GM12878 (cell line): ENCODE data around the gene RBPJ. TPM values are rescaled to one million over a fixed set of nuclear protein-coding genes. Genes with fewer than 3 reads are reported as not detected.

ENCODE experiments used
- ATAC-seq: fragments of 200-7000 bp; cut with Tn5 transposase; 3 replicates; pipeline ENCODE4 v1.9.1; 2020; ENCODE audit warnings: mild to moderate bottlenecking, moderate library complexity
- BruUV-seq: library from RNA; stranded (reverse); fragments of 400-500 nt; replicated peaks from 2 replicates; lab custom pipeline; 2021; lab: Mats Ljungman, UMichigan
- CTCF ChIA-PET: fragments of 300-600 bp; sonication (Branson Sonifier 250); formaldehyde crosslinking; extraction: SDS; loops from one replicate; lab custom pipeline; 2021; ENCODE audit warnings: inconsistent platforms; lab: Yijun Ruan, JAX
- POLR2A ChIA-PET: fragments of 350-600 bp; formaldehyde crosslinking; extraction: SDS; loops from one replicate; lab custom pipeline; 2021; ENCODE audit warnings: inconsistent platforms; lab: Charles Lee
- RAD21 ChIA-PET: fragments of 300-600 bp; sonication (Branson Sonifier 250); formaldehyde crosslinking; loops from one replicate; lab custom pipeline; 2023; ENCODE audit warnings: antibody characterized with exemption; ENCODE audit not compliant: unreplicated experiment; lab: Charles Lee
- SMC1A ChIA-PET: fragments of 300-600 bp; sonication (Branson Sonifier 250); formaldehyde crosslinking; loops from one replicate; lab custom pipeline; 2023; ENCODE audit not compliant: unreplicated experiment, uncharacterized antibody; lab: Charles Lee
- DNase-seq: peaks from one replicate; pipeline ENCODE4 v3.0.0-alpha.2; 2011; ENCODE audit warnings: low read depth, low spot score
- FAIRE-seq: peaks from 3 replicates; lab custom pipeline; 2011; peaks lifted over from hg19 to GRCh38; lab: Jason Lieb, UNC
- H2AFZ ChIP-seq: 2 replicates; pipeline ENCODE4 v1.6.0; 2011; ENCODE audit warnings: low read depth, low read length, control low read depth; ENCODE audit not compliant: control insufficient read depth
- H3K27ac ChIP-seq: 2 replicates; pipeline ENCODE4 v1.5.1; 2011; ENCODE audit warnings: control low read depth; ENCODE audit not compliant: control insufficient read depth, insufficient read depth
- H3K27me3 ChIP-seq, 2 experiments: replicated peaks in 1 of 2; 2 replicates each; pipeline versions ENCODE4 v1.6.0 to v1.6.1; 2011; ENCODE audit warnings: low read length in 1 of 2; ENCODE audit not compliant: control insufficient read depth in 2 of 2, insufficient read depth in 2 of 2
- H3K36me3 ChIP-seq, 2 experiments: 2 replicates each; pipeline ENCODE4 v1.5.1; 2011; ENCODE audit warnings: low read length in 1 of 2; ENCODE audit not compliant: control insufficient read depth in 2 of 2, insufficient read depth in 2 of 2
- H3K4me1 ChIP-seq: 2 replicates; pipeline ENCODE4 v1.6.1; 2011; ENCODE audit warnings: mild to moderate bottlenecking, low read length, moderate library complexity, mixed read lengths; ENCODE audit not compliant: control insufficient read depth, insufficient read depth
- H3K4me2 ChIP-seq: 2 replicates; pipeline ENCODE4 v1.6.0; 2011; ENCODE audit warnings: control low read depth; ENCODE audit not compliant: control insufficient read depth, insufficient read depth
- H3K4me3 ChIP-seq: fragments of 200-600 bp; sonication (generic); 2 replicates; pipeline ENCODE4 v1.5.1; 2016
- H3K79me2 ChIP-seq: 2 replicates; pipeline ENCODE4 v1.6.0; 2011; ENCODE audit warnings: low read length; ENCODE audit not compliant: control insufficient read depth, insufficient read depth
- H3K9ac ChIP-seq: 2 replicates; pipeline ENCODE4 v1.8.0; 2011; ENCODE audit warnings: low read length, control low read depth, mixed read lengths; ENCODE audit not compliant: control insufficient read depth, insufficient read depth
- H3K9me3 ChIP-seq: replicated peaks from 3 replicates; pipeline ENCODE4 v1.5.1; 2011; ENCODE audit warnings: mild to moderate bottlenecking, low read length; ENCODE audit not compliant: control insufficient read depth, insufficient read depth
- H4K20me1 ChIP-seq: 2 replicates; pipeline ENCODE4 v1.6.0; 2011; ENCODE audit not compliant: control insufficient read depth, insufficient read depth
- FOXM1 ChIP-seq: IDR thresholded peaks from 2 replicates; pipeline ENCODE4 v1.6.1; 2012; ENCODE audit warnings: low read depth, mild to moderate bottlenecking, inconsistent platforms, low read length, moderate library complexity
- MTA3 ChIP-seq: IDR thresholded peaks from 2 replicates; pipeline ENCODE4 v1.6.1; 2012; ENCODE audit warnings: low read length, inconsistent platforms, borderline replicate concordance
- WGBS: methylation state at CpG from one replicate; pipeline ENCODE4 v1.1.6; 2016; ENCODE audit warnings: low lambda C conversion rate; ENCODE audit not compliant: insufficient replicate concordance, insufficient coverage; ENCODE audit errors: missing lambda C conversion rate; 5-methylcytosine and 5-hydroxymethylcytosine counted together
- in situ Hi-C: fragments of 300-500 bp; cut with MboI; formaldehyde crosslinking; loops from 9 replicates; pipeline ENCODE4 v1.14.3; 2018; ENCODE audit warnings: mixed read lengths
- intact Hi-C: fragments of 100-400 bp; cut with micrococcal nuclease; formaldehyde crosslinking; loops from one replicate; pipeline ENCODE4 v1.14.2; 2022; ENCODE audit not compliant: unreplicated experiment
- polyA plus RNA-seq, 11 experiments: library from polyadenylated mRNA; depleted of rRNA in 4 of 11; unstranded in 6 of 11; stranded (reverse) in 5 of 11; fragments of >200 nt; fragmentation: Nextera tagmentation in 4 of 11; fragmentation: Illumina TruSeq in 1 of 11; extraction: Ambion mirVana in 4 of 11; extraction: Trizol in 1 of 11; gene quantifications; 1 replicate in 1 of 11; 2 replicates in 10 of 11; pipeline versions ENCODE4 v1.2.1 to v1.2.3, GENCODE V29; 2011 to 2016; ENCODE audit warnings: inconsistent platforms in 2 of 11, missing spikeins in 2 of 11, low read depth in 1 of 11
- total RNA-seq, 4 experiments: library from RNA; depleted of rRNA in 3 of 4; stranded (reverse); fragments of >200 nt in 3 of 4; fragmentation: Illumina TruSeq in 1 of 4; extraction: Trizol in 1 of 4; gene quantifications; 2 replicates each; pipeline versions ENCODE4 v1.2.1 to v1.2.3, GENCODE V29; 2013 to 2021
- TF ChIP-seq, protein P1 (sequence below): fragments of 150-350 bp; IDR thresholded peaks from 2 replicates; pipeline ENCODE4 v1.6.1; 2016; ENCODE audit warnings: low read depth, low read length
- TF ChIP-seq, protein P2 (sequence below): fragments of 450-650 bp; IDR thresholded peaks from 2 replicates; pipeline ENCODE4 v1.6.1; 2017; ENCODE audit warnings: mild to moderate bottlenecking, low read depth, inconsistent platforms; ENCODE audit not compliant: poor library complexity, severe bottlenecking

RBPJ gene
- total and polyA plus RNA-seq, 10 of the 15 experiments (the other 5 are each of a cell fraction or from before 2014, with no cell fraction given): 24.5 to 87.6 (median 41.6) TPM

DNA sequence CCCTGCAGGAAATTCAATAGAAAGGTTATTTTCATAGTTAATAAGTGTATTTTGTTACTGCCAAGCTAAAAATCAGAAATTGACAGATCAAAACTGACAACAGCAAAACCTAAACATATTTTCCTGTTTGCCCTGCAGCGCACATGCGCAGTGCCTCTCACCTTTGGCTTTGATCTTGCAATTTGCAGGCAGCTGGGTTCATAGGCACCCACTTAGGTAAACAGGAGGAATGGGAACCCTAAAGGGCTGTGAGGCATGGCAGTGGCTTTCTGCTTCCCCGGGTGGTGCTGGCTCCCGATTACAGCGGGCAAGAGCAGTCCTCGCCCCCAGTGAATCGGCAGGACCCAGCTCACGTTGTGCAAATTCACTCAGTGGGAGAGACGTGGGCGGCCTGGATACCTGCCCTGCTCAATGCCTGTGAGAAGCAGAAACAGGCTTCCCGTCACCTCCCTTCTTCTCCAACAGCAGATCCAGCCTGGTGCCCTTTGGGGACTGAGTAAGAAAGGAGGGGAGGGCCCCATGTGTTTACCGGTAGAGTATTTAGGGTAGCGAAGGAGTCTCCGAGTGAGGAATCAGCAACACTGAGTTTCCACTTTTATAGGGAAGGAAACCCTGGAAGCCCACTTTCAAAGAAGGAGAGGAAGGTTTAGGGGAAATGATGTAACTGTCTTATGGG, 143.7 kb downstream of the RBPJ start:
- Histone ChIP-seq H3K79me2 (no peaks in the 10 kb centered on the region), H3K9ac (no peak overlapping the region), H3K27ac (no peak overlapping the region), H3K27me3 (peaks cover 0 to 2% of the 10 kb centered on the region in 2 experiments; a peak in 2 of 4 replicates), H3K4me3 (no peak overlapping the region)
- WGBS: 72% methylated on average over 14 of the region's 14 CpGs
- in situ Hi-C loops: no loop called here
- ChIA-PET SMC1A (interaction anchor here (2.4 kb wide), 1 partner anchor 16 kb away, joined by 6 read pairs; no protein-coding TSS in a partner anchor), CTCF (interaction anchor here (0.6 to 1.7 kb wide), 3 partner anchors 21 to 461 kb away, joined by 3 to 7 read pairs (median 4); no protein-coding TSS in a partner anchor)
- no TSS peak for BruUV-seq
- FAIRE-seq (no peak), ATAC-seq (no peak)
- no peak for TF ChIP-seq FOXM1
- TF ChIP-seq, protein P1, sequence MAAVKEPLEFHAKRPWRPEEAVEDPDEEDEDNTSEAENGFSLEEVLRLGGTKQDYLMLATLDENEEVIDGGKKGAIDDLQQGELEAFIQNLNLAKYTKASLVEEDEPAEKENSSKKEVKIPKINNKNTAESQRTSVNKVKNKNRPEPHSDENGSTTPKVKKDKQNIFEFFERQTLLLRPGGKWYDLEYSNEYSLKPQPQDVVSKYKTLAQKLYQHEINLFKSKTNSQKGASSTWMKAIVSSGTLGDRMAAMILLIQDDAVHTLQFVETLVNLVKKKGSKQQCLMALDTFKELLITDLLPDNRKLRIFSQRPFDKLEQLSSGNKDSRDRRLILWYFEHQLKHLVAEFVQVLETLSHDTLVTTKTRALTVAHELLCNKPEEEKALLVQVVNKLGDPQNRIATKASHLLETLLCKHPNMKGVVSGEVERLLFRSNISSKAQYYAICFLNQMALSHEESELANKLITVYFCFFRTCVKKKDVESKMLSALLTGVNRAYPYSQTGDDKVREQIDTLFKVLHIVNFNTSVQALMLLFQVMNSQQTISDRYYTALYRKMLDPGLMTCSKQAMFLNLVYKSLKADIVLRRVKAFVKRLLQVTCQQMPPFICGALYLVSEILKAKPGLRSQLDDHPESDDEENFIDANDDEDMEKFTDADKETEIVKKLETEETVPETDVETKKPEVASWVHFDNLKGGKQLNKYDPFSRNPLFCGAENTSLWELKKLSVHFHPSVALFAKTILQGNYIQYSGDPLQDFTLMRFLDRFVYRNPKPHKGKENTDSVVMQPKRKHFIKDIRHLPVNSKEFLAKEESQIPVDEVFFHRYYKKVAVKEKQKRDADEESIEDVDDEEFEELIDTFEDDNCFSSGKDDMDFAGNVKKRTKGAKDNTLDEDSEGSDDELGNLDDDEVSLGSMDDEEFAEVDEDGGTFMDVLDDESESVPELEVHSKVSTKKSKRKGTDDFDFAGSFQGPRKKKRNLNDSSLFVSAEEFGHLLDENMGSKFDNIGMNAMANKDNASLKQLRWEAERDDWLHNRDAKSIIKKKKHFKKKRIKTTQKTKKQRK: no peak
- TF ChIP-seq MTA3: no peak
- TF ChIP-seq, protein P2, sequence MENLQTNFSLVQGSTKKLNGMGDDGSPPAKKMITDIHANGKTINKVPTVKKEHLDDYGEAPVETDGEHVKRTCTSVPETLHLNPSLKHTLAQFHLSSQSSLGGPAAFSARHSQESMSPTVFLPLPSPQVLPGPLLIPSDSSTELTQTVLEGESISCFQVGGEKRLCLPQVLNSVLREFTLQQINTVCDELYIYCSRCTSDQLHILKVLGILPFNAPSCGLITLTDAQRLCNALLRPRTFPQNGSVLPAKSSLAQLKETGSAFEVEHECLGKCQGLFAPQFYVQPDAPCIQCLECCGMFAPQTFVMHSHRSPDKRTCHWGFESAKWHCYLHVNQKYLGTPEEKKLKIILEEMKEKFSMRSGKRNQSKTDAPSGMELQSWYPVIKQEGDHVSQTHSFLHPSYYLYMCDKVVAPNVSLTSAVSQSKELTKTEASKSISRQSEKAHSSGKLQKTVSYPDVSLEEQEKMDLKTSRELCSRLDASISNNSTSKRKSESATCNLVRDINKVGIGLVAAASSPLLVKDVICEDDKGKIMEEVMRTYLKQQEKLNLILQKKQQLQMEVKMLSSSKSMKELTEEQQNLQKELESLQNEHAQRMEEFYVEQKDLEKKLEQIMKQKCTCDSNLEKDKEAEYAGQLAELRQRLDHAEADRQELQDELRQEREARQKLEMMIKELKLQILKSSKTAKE: no peak
- TF ChIP-seq, all 136 proteins: peak for 0
- H3K36me3 ChIP-seq: no peaks in the 10 kb centered on the region
- H4K20me1 ChIP-seq: no peaks in the 10 kb centered on the region
- no peak overlapping the region for H3K4me2 ChIP-seq
- RAD21 ChIA-PET: no interaction called here
- no peaks in the 10 kb centered on the region for H3K4me1 ChIP-seq
- no peaks in the 10 kb centered on the region for H3K9me3 ChIP-seq
- intact Hi-C loops: no loop called here
- POLR2A ChIA-PET: no interaction called here
- H2AFZ ChIP-seq: no peak overlapping the region
- DNase-seq: no peak
